ENCODE measurements around the gene EEF1G.
"Not testable (repeated sequence)": the region's sequence is repeated elsewhere in the genome, so short reads cannot be mapped to it uniquely, and the experiment has no call there.

EEF1G gene

GRCh38 chr11:62553839-62554361 is 19.8 kb downstream of the EEF1G start:
- no peak for DNase-seq

- DNase-seq, result peak; percentile 47
Measured at GRCh38 chr11:62553080-62553838, 20.4 kb downstream of the EEF1G start.

- no peak for DNase-seq
Measured at GRCh38 chr11:62552485-62553079, 21.1 kb downstream of the EEF1G start.

- DNase-seq, result not testable (repeated sequence)
Measured at GRCh38 chr11:62550478-62550877, 23.2 kb downstream of the EEF1G start.

GRCh38 chr11:62548545-62549335 is 25.0 kb downstream of the EEF1G start:
- DNase-seq, result no peak

GRCh38 chr11:62547691-62548281 is 25.9 kb downstream of the EEF1G start:
- no peak for DNase-seq

GRCh38 chr11:62546929-62547625 is 26.6 kb downstream of the EEF1G start:
- no peak for DNase-seq

- peak; percentile 60 for DNase-seq
Measured at GRCh38 chr11:62546244-62546928, 27.3 kb downstream of the EEF1G start, which contains the start of gene AHNAK. Gene AHNAK (minus strand): TSS chr11:62546806. CDS start chr11:62536098, 10,708 bp downstream.

- peak; percentile 64 for DNase-seq
Measured at GRCh38 chr11:62545437-62546243, 28.1 kb downstream of the EEF1G start.

GRCh38 chr11:62544581-62545436 is 28.9 kb downstream of the EEF1G start:
- DNase-seq, result peak; percentile 34

GRCh38 chr11:62543680-62544444 is 29.8 kb downstream of the EEF1G start:
- DNase-seq, result no peak

GRCh38 chr11:62542750-62543567 is 30.7 kb downstream of the EEF1G start:
- peak; percentile 79 for DNase-seq

- DNase-seq, result no peak
Measured at GRCh38 chr11:62542111-62542745, 31.5 kb downstream of the EEF1G start.

- DNase-seq, result peak; percentile 52
Measured at GRCh38 chr11:62540804-62541701, 32.6 kb downstream of the EEF1G start.

GRCh38 chr11:62539238-62539925 is 34.3 kb downstream of the EEF1G start:
- DNase-seq, result peak; percentile 69
